IMR-90 (cell line): Measurements from ENCODE around the gene KAT2B. TPM values are rescaled to one million over a fixed set of nuclear protein-coding genes. Genes with fewer than 3 reads are reported as not detected.

ENCODE experiments used
- ATAC-seq: fragments of 200-7000 bp; cut with Tn5 transposase; 2 replicates; pipeline ENCODE4 v1.9.1; 2020; ENCODE audit warnings: low read depth, mild to moderate bottlenecking, moderate library complexity
- BruUV-seq: library from RNA; stranded (reverse); fragments of 400-500 nt; replicated peaks from 2 replicates; lab custom pipeline; 2021; lab: Mats Ljungman, UMichigan
- CTCF ChIA-PET: fragments of 300-600 bp; formaldehyde crosslinking; extraction: SDS; loops from one replicate; lab custom pipeline; 2021; ENCODE audit warnings: antibody characterized with exemption; lab: Yijun Ruan, JAX
- POLR2A ChIA-PET: fragments of 300-600 bp; sonication (Branson Sonifier 250); formaldehyde crosslinking; loops from one replicate; lab custom pipeline; 2022; ENCODE audit warnings: antibody characterized with exemption; ENCODE audit not compliant: unreplicated experiment; lab: Charles Lee
- DNase-seq: peaks from one replicate; pipeline ENCODE4 v3.0.0; 2013
- H2AFZ ChIP-seq: replicated peaks from 2 replicates; pipeline ENCODE3; 2013; ENCODE audit warnings: low read length, mild to moderate bottlenecking; ENCODE audit not compliant: poor library complexity
- H2AK5ac ChIP-seq: 2 replicates; pipeline ENCODE4 v1.6.1; 2013; ENCODE audit warnings: low read depth, low read length, inconsistent platforms
- H2AK9ac ChIP-seq: replicated peaks from 2 replicates; pipeline ENCODE3; 2013; ENCODE audit warnings: mild to moderate bottlenecking, low read depth, low read length, moderate library complexity; ENCODE audit not compliant: poor library complexity
- H2BK120ac ChIP-seq: 2 replicates; pipeline ENCODE4 v1.6.1; 2013; ENCODE audit warnings: low read depth, low read length, inconsistent platforms
- H2BK15ac ChIP-seq: 3 replicates; pipeline ENCODE4 v1.6.1; 2013; ENCODE audit warnings: low read depth, low read length, inconsistent platforms
- H2BK20ac ChIP-seq: 2 replicates; pipeline ENCODE4 v1.6.1; 2013; ENCODE audit warnings: low read depth, mild to moderate bottlenecking, inconsistent platforms, low read length, moderate library complexity
- H2BK5ac ChIP-seq: 2 replicates; pipeline ENCODE4 v1.6.1; 2013; ENCODE audit warnings: mild to moderate bottlenecking, low read depth, low read length, inconsistent platforms; ENCODE audit not compliant: poor library complexity, severe bottlenecking
- H3K14ac ChIP-seq: replicated peaks from 2 replicates; pipeline ENCODE4 v1.6.1; 2013; ENCODE audit warnings: low read depth, low read length, inconsistent platforms
- H3K18ac ChIP-seq: 2 replicates; pipeline ENCODE4 v1.6.1; 2013; ENCODE audit warnings: low read depth, low read length, control low read depth
- H3K23ac ChIP-seq: 2 replicates; pipeline ENCODE4 v1.6.1; 2013; ENCODE audit warnings: low read depth, low read length, inconsistent platforms
- H3K27ac ChIP-seq: 2 replicates; pipeline ENCODE4 v1.5.1; 2013; ENCODE audit warnings: mild to moderate bottlenecking, control low read depth, low read length; ENCODE audit not compliant: insufficient read depth
- H3K27me3 ChIP-seq: 2 replicates; pipeline ENCODE4 v1.6.1; 2013; ENCODE audit warnings: low read length; ENCODE audit not compliant: control insufficient read depth, insufficient read depth
- H3K36me3 ChIP-seq: 2 replicates; pipeline ENCODE4 v1.6.1; 2013; ENCODE audit warnings: low read length, mixed read lengths; ENCODE audit not compliant: control insufficient read depth, insufficient read depth
- H3K4ac ChIP-seq: 2 replicates; pipeline ENCODE4 v1.6.1; 2013; ENCODE audit warnings: low read depth, low read length, inconsistent platforms
- H3K4me1 ChIP-seq: 2 replicates; pipeline ENCODE4 v1.6.1; 2013; ENCODE audit warnings: low read length, mixed read lengths; ENCODE audit not compliant: control insufficient read depth, insufficient read depth
- H3K4me2 ChIP-seq: 2 replicates; pipeline ENCODE4 v1.6.1; 2013; ENCODE audit warnings: low read depth, mild to moderate bottlenecking, control low read depth, low read length, moderate library complexity
- H3K4me3 ChIP-seq: 2 replicates; pipeline ENCODE4 v1.5.1; 2013; ENCODE audit warnings: low read depth, mild to moderate bottlenecking, control low read depth, low read length, moderate library complexity; ENCODE audit not compliant: insufficient read depth
- H3K56ac ChIP-seq: 2 replicates; pipeline ENCODE4 v1.6.1; 2013; ENCODE audit warnings: low read length, inconsistent platforms; ENCODE audit not compliant: insufficient read depth; ENCODE audit errors: extremely low read depth
- H3K79me1 ChIP-seq, 2 experiments: 2 replicates each; pipeline ENCODE4 v1.6.1; 2013; ENCODE audit warnings: low read length in 2 of 2, inconsistent platforms in 1 of 2, low read depth in 1 of 2
- H3K9ac ChIP-seq: 2 replicates; pipeline ENCODE4 v1.6.1; 2013; ENCODE audit warnings: low read depth, low read length, control low read depth
- H3K9me1 ChIP-seq: 2 replicates; pipeline ENCODE4 v1.6.1; 2013; ENCODE audit warnings: low read length, inconsistent platforms; ENCODE audit not compliant: insufficient read depth
- H3K9me3 ChIP-seq: 2 replicates; pipeline ENCODE4 v1.6.1; 2013; ENCODE audit warnings: low read length; ENCODE audit not compliant: control insufficient read depth, insufficient read depth
- H4K20me1 ChIP-seq: 2 replicates; pipeline ENCODE4 v1.6.1; 2013; ENCODE audit warnings: low read length, inconsistent platforms; ENCODE audit not compliant: insufficient read depth
- H4K5ac ChIP-seq: 2 replicates; pipeline ENCODE4 v1.6.1; 2013; ENCODE audit warnings: mild to moderate bottlenecking, low read depth, low read length, control low read depth
- H4K8ac ChIP-seq, 2 experiments: 2 replicates each; pipeline ENCODE4 v1.6.1; 2013; ENCODE audit warnings: low read depth in 2 of 2, low read length in 2 of 2, control low read depth in 1 of 2, inconsistent platforms in 1 of 2
- H4K91ac ChIP-seq: 2 replicates; pipeline ENCODE4 v1.6.1; 2013; ENCODE audit warnings: low read depth, low read length, inconsistent platforms; ENCODE audit not compliant: insufficient read depth
- BHLHE40 ChIP-seq: fragments of 150-350 bp; IDR thresholded peaks from 2 replicates; pipeline ENCODE4 v1.6.1; 2016; ENCODE audit warnings: mild to moderate bottlenecking, low read depth, low read length
- CEBPB ChIP-seq: IDR thresholded peaks from 2 replicates; pipeline ENCODE4 v1.6.1; 2012; ENCODE audit warnings: low read depth, low read length, improper control_type of control experiment
- CHD1 ChIP-seq: IDR thresholded peaks from 2 replicates; pipeline ENCODE4 v1.6.1; 2012; ENCODE audit warnings: low read depth, low read length, improper control_type of control experiment
- FOS ChIP-seq: fragments of 150-350 bp; IDR thresholded peaks from 2 replicates; pipeline ENCODE4 v1.6.1; 2016; ENCODE audit warnings: low read depth, low read length
- MAFK ChIP-seq: IDR thresholded peaks from 2 replicates; pipeline ENCODE4 v1.6.1; 2012; ENCODE audit warnings: low read depth, low read length, improper control_type of control experiment
- MAZ ChIP-seq: IDR thresholded peaks from 2 replicates; pipeline ENCODE4 v1.6.1; 2012; ENCODE audit warnings: low read depth, mild to moderate bottlenecking, low read length, improper control_type of control experiment, moderate library complexity, borderline replicate concordance
- MXI1 ChIP-seq: IDR thresholded peaks from 2 replicates; pipeline ENCODE4 v1.6.1; 2012; ENCODE audit warnings: low read depth, mild to moderate bottlenecking, low read length, moderate library complexity, borderline replicate concordance
- NFE2L2 ChIP-seq: fragments of 150-350 bp; IDR thresholded peaks from 2 replicates; pipeline ENCODE4 v1.6.1; 2016; ENCODE audit warnings: low read depth, mild to moderate bottlenecking, low read length
- POLR2A ChIP-seq: IDR thresholded peaks from 2 replicates; pipeline ENCODE4 v1.6.1; 2012; ENCODE audit warnings: mild to moderate bottlenecking, low read depth, low read length
- RAD21 ChIP-seq: IDR thresholded peaks from 2 replicates; pipeline ENCODE4 v1.6.1; 2012; ENCODE audit warnings: low read length, improper control_type of control experiment
- RCOR1 ChIP-seq: IDR thresholded peaks from 2 replicates; pipeline ENCODE4 v1.6.1; 2012; ENCODE audit warnings: mild to moderate bottlenecking, low read length, improper control_type of control experiment; ENCODE audit not compliant: insufficient replicate concordance
- RFX5 ChIP-seq: IDR thresholded peaks from 2 replicates; pipeline ENCODE4 v1.8.0; 2012; ENCODE audit warnings: low read depth, mild to moderate bottlenecking, low read length, moderate library complexity
- SMC3 ChIP-seq: fragments of 150-350 bp; IDR thresholded peaks from 2 replicates; pipeline ENCODE4 v1.6.1; 2016; ENCODE audit warnings: low read depth, mild to moderate bottlenecking, antibody characterized with exemption, low read length, moderate library complexity
- USF2 ChIP-seq: fragments of 150-350 bp; IDR thresholded peaks from 2 replicates; pipeline ENCODE4 v1.6.1; 2017; ENCODE audit warnings: mild to moderate bottlenecking, antibody characterized with exemption, low read length, low read depth
- WGBS, 2 experiments: methylation state at CpG; one replicate each; pipeline versions ENCODE4 v1.1.5 to v1.1.7; 2013; ENCODE audit warnings: missing lambda C conversion rate in 2 of 2; ENCODE audit not compliant: insufficient read length in 1 of 2; ENCODE audit errors: extremely low coverage in 2 of 2; 5-methylcytosine and 5-hydroxymethylcytosine counted together
- dilution Hi-C: fragments of 300-500 bp; cut with HindIII; formaldehyde crosslinking; loops from one replicate; pipeline ENCODE4 v1.14.3; 2018; ENCODE audit warnings: low sequenced_read_pairs; ENCODE audit not compliant: unreplicated experiment
- in situ Hi-C: fragments of 300-500 bp; cut with MboI; formaldehyde crosslinking; loops from 3 replicates; pipeline ENCODE4 v1.14.3; 2019; ENCODE audit warnings: low sequenced_read_pairs, inconsistent platforms, mixed read lengths
- intact Hi-C: fragments of 100-400 bp; cut with micrococcal nuclease; formaldehyde crosslinking; loops from 2 replicates; pipeline ENCODE4 v1.10.0; 2022
- polyA plus RNA-seq, 3 experiments: library from polyadenylated mRNA; depleted of rRNA; stranded (reverse); fragments of >200 nt; gene quantifications; 2 replicates each; pipeline ENCODE4 v1.2.3, GENCODE V29; 2012; ENCODE audit warnings: low replicate concordance in 1 of 3
- total RNA-seq: library from RNA; depleted of rRNA; stranded (reverse); fragments of >200 nt; gene quantifications from 2 replicates; pipeline ENCODE4 v1.2.3, GENCODE V29; 2012
- TF ChIP-seq, protein P1 (sequence below): conservative IDR thresholded peaks from 2 replicates; pipeline ENCODE4 v1.5.1; 2012; ENCODE audit warnings: mild to moderate bottlenecking, low read depth, low read length, improper control_type of control experiment
- TF ChIP-seq, protein P2 (sequence below): fragments of 150-350 bp; IDR thresholded peaks from 2 replicates; pipeline ENCODE4 v1.6.1; 2016; ENCODE audit warnings: low read depth, mild to moderate bottlenecking, low read length, moderate library complexity, borderline replicate concordance

KAT2B gene
- total and polyA plus RNA-seq, 2 of the 4 experiments (the other 2 are of a cell fraction) = 2.0 to 2.2 TPM

GRCh38 chr3:20108869-20109268, 68.6 kb downstream of the KAT2B start:
- no peak overlapping the region for H2AFZ ChIP-seq
- no peak overlapping the region for H3K23ac ChIP-seq
- no peaks in the 10 kb centered on the region for H3K36me3 ChIP-seq
- H3K4ac ChIP-seq = no peak overlapping the region
- H2BK120ac ChIP-seq = no peak overlapping the region
- no peak for DNase-seq
- H3K79me1 ChIP-seq = no peaks in the 10 kb centered on the region
- H2AK5ac ChIP-seq = no peak overlapping the region
- in situ Hi-C loops = no loop called here
- no peaks in the 10 kb centered on the region for H4K20me1 ChIP-seq
- TF ChIP-seq, protein P1, sequence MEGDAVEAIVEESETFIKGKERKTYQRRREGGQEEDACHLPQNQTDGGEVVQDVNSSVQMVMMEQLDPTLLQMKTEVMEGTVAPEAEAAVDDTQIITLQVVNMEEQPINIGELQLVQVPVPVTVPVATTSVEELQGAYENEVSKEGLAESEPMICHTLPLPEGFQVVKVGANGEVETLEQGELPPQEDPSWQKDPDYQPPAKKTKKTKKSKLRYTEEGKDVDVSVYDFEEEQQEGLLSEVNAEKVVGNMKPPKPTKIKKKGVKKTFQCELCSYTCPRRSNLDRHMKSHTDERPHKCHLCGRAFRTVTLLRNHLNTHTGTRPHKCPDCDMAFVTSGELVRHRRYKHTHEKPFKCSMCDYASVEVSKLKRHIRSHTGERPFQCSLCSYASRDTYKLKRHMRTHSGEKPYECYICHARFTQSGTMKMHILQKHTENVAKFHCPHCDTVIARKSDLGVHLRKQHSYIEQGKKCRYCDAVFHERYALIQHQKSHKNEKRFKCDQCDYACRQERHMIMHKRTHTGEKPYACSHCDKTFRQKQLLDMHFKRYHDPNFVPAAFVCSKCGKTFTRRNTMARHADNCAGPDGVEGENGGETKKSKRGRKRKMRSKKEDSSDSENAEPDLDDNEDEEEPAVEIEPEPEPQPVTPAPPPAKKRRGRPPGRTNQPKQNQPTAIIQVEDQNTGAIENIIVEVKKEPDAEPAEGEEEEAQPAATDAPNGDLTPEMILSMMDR = no peak
- no peak for TF ChIP-seq MAFK
- TF ChIP-seq MXI1 = no peak
- TF ChIP-seq, protein P2, sequence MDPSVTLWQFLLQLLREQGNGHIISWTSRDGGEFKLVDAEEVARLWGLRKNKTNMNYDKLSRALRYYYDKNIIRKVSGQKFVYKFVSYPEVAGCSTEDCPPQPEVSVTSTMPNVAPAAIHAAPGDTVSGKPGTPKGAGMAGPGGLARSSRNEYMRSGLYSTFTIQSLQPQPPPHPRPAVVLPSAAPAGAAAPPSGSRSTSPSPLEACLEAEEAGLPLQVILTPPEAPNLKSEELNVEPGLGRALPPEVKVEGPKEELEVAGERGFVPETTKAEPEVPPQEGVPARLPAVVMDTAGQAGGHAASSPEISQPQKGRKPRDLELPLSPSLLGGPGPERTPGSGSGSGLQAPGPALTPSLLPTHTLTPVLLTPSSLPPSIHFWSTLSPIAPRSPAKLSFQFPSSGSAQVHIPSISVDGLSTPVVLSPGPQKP = no peak
- TF ChIP-seq CEBPB = no peak
- TF ChIP-seq MAZ = no peak
- no peak for TF ChIP-seq SMC3
- no peak for TF ChIP-seq FOS
- no peak for TF ChIP-seq RAD21
- TF ChIP-seq NFE2L2 = no peak
- no peak for TF ChIP-seq POLR2A
- no peak for TF ChIP-seq RFX5
- no peak for TF ChIP-seq RCOR1
- TF ChIP-seq BHLHE40 = no peak
- TF ChIP-seq USF2 = no peak
- no peak for TF ChIP-seq CHD1
- H3K9ac ChIP-seq = no peak overlapping the region
- no peaks in the 10 kb centered on the region for H3K9me1 ChIP-seq
- H2BK15ac ChIP-seq = no peak overlapping the region
- no TSS peak for BruUV-seq
- H3K4me2 ChIP-seq = no peak overlapping the region
- H3K27ac ChIP-seq = no peak overlapping the region
- no peak overlapping the region for H2BK20ac ChIP-seq
- no peaks in the 10 kb centered on the region for H3K27me3 ChIP-seq
- H4K91ac ChIP-seq = no peak overlapping the region
- H2AK9ac ChIP-seq = no peak overlapping the region
- ChIA-PET CTCF (no interaction called here), POLR2A (no interaction called here)
- H4K5ac ChIP-seq = no peak overlapping the region
- WGBS, 2 experiments = no CpG with 5 or more reads among the region's 2 CpGs
- no peak overlapping the region for H4K8ac ChIP-seq
- dilution Hi-C loops = no loop called here
- H3K4me1 ChIP-seq = no peaks in the 10 kb centered on the region
- H3K4me3 ChIP-seq = no peak overlapping the region
- no peak overlapping the region for H3K56ac ChIP-seq
- no peak overlapping the region for H3K18ac ChIP-seq
- H3K9me3 ChIP-seq = no peaks in the 10 kb centered on the region
- H2BK5ac ChIP-seq = no peak overlapping the region
- H3K14ac ChIP-seq = no peak overlapping the region
- no peak for ATAC-seq
- intact Hi-C loops = no loop called here
